ENCODE results near the gene MFSD2A.

MFSD2A gene

GRCh38 chr1:39936724-39937491, 18.0 kb upstream of the MFSD2A start:
- DNase-seq (ENCODE audit: extremely low read depth, insufficient read length), result no peak
- TF ChIP-seq CTCF (IDR thresholded peaks at IDR 0.05; ENCODE audit: insufficient read depth, low read length, poor library complexity, severe bottlenecking), result no peak
- H3K27me3 ChIP-seq (replicated peaks; ENCODE audit: control insufficient read depth, insufficient read depth, low read length), result no peaks in the 10 kb centered on the region
- no peak overlapping the region for H3K4me3 ChIP-seq (replicated peaks; ENCODE audit: low read depth, low read length)
- H3K36me3 ChIP-seq (ENCODE audit: control insufficient read depth, insufficient read depth, low read length), result no peaks in the 10 kb centered on the region

DNA sequence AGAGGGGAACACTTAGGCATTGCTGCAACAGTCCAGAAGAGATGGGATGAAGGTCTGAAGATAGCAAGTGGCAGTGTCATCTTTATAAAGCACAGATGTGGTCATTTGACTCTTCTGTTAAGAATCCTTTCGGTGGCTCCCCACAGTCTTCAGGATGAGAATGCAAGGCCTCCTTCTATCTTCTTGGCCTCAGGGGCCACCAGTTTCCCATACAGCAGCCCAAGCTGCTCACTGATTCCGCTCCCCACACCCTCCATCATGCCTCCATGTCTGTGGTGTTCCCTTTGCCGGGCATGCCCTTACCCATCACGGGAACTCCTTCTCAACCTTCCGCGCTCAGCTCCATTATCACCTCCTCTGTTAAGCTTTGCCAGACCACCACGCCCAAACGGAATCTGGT, 16.1 kb upstream of the MFSD2A start:
- Histone ChIP-seq H3K4me3 (replicated peaks; ENCODE audit: low read depth, low read length) (no peak overlapping the region), H3K36me3 (ENCODE audit: control insufficient read depth, insufficient read depth, low read length) (no peaks in the 10 kb centered on the region), H3K27me3 (replicated peaks; ENCODE audit: control insufficient read depth, insufficient read depth, low read length) (no peaks in the 10 kb centered on the region)
- TF ChIP-seq CTCF (IDR thresholded peaks at IDR 0.05; ENCODE audit: insufficient read depth, low read length, poor library complexity, severe bottlenecking), result no peak
- no peak for DNase-seq (ENCODE audit: extremely low read depth, insufficient read length)

DNA sequence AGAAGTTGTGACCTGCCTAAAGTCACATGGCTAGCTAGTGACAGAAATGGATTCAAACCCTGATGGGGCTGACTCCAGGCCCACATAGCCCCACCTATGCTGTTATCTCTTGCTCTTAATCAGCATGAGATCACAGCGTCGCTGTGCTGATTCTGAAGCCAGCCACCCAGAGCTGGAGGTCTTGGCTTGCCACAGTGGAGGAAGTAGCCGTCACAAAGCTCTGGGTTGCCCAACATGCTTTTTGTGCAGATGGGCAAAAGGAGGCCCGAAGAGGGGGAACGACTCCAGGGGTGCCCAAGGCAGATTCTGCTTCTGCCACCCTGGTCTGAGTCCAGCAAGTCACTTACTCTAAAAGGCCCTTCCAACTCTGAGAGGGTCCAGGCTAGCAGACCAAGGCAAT, 14.7 kb upstream of the MFSD2A start:
- Histone ChIP-seq H3K36me3 (ENCODE audit: control insufficient read depth, insufficient read depth, low read length) (no peaks in the 10 kb centered on the region), H3K4me3 (replicated peaks; ENCODE audit: low read depth, low read length) (no peak overlapping the region), H3K27me3 (replicated peaks; ENCODE audit: control insufficient read depth, insufficient read depth, low read length) (no peaks in the 10 kb centered on the region)
- no peak for DNase-seq (ENCODE audit: extremely low read depth, insufficient read length)
- TF ChIP-seq CTCF (IDR thresholded peaks at IDR 0.05; ENCODE audit: insufficient read depth, low read length, poor library complexity, severe bottlenecking), result no peak

GRCh38 chr1:39940980-39941871, 13.7 kb upstream of the MFSD2A start:
- H3K27me3 ChIP-seq (replicated peaks; ENCODE audit: control insufficient read depth, insufficient read depth, low read length), result no peaks in the 10 kb centered on the region
- DNase-seq (ENCODE audit: extremely low read depth, insufficient read length), result no peak
- H3K36me3 ChIP-seq (ENCODE audit: control insufficient read depth, insufficient read depth, low read length), result no peaks in the 10 kb centered on the region
- TF ChIP-seq CTCF (IDR thresholded peaks at IDR 0.05; ENCODE audit: insufficient read depth, low read length, poor library complexity, severe bottlenecking), result no peak
- no peak overlapping the region for H3K4me3 ChIP-seq (replicated peaks; ENCODE audit: low read depth, low read length)

- no peak overlapping the region for H3K4me3 ChIP-seq (replicated peaks; ENCODE audit: low read depth, low read length)
- DNase-seq (ENCODE audit: extremely low read depth, insufficient read length), result no peak
- H3K27me3 ChIP-seq (replicated peaks; ENCODE audit: control insufficient read depth, insufficient read depth, low read length), result no peaks in the 10 kb centered on the region
- TF ChIP-seq CTCF (IDR thresholded peaks at IDR 0.05; ENCODE audit: insufficient read depth, low read length, poor library complexity, severe bottlenecking), result no peak
- no peaks in the 10 kb centered on the region for H3K36me3 ChIP-seq (ENCODE audit: control insufficient read depth, insufficient read depth, low read length)
Observed at GRCh38 chr1:39943471-39944290, 11.3 kb upstream of the MFSD2A start.
